ENCODE measurements around the gene SOCS3. TPM values are rescaled to one million over a fixed set of nuclear protein-coding genes. Genes with fewer than 3 reads are reported as not detected.
A peak's percentile ranks its signal among the peaks of the same experiment; 100 is the strongest.

Gene SOCS3
- total and polyA plus RNA-seq, 2 donors (not counting 1 experiment from before 2014, with no cell fraction given) = 52.6 to 185 TPM

- H3K4me2 ChIP-seq (ENCODE audit: extremely low read depth, insufficient read depth, low read length) = no peak overlapping the region
- no peak overlapping the region for H3K9ac ChIP-seq (ENCODE audit: insufficient read depth, low read length)
- no peak overlapping the region for H3K27ac ChIP-seq (ENCODE audit: insufficient read depth, low read length)
- H3K9me3 ChIP-seq (ENCODE audit: control insufficient read depth, insufficient read depth, low read depth, low read length) = no peaks in the 10 kb centered on the region
- no peak overlapping the region for H2AFZ ChIP-seq (ENCODE audit: low read length)
- no peaks in the 10 kb centered on the region for H3K79me2 ChIP-seq (ENCODE audit: control insufficient read depth, insufficient read depth, low read length)
- DNase-seq (ENCODE audit: low read depth in 2 of 2) = no peak
- no peaks in the 10 kb centered on the region for H4K20me1 ChIP-seq (ENCODE audit: control insufficient read depth, extremely low read depth, insufficient read depth, low read length)
- no peak overlapping the region for H3K4me3 ChIP-seq (replicated peaks in 1 of 4; ENCODE audit: control extremely low read depth in 1 of 4, insufficient read depth in 1 of 4, low read depth in 3 of 4, low read length in 4 of 4)
- peaks cover 47% of the 10 kb centered on the region for H3K4me1 ChIP-seq (ENCODE audit: control insufficient read depth, extremely low read depth, insufficient read depth, low read length)
- TF ChIP-seq EZH2 (IDR thresholded peaks at IDR 0.05; ENCODE audit: low read length, missing control alignments) = no peak
- TF ChIP-seq, protein P1, sequence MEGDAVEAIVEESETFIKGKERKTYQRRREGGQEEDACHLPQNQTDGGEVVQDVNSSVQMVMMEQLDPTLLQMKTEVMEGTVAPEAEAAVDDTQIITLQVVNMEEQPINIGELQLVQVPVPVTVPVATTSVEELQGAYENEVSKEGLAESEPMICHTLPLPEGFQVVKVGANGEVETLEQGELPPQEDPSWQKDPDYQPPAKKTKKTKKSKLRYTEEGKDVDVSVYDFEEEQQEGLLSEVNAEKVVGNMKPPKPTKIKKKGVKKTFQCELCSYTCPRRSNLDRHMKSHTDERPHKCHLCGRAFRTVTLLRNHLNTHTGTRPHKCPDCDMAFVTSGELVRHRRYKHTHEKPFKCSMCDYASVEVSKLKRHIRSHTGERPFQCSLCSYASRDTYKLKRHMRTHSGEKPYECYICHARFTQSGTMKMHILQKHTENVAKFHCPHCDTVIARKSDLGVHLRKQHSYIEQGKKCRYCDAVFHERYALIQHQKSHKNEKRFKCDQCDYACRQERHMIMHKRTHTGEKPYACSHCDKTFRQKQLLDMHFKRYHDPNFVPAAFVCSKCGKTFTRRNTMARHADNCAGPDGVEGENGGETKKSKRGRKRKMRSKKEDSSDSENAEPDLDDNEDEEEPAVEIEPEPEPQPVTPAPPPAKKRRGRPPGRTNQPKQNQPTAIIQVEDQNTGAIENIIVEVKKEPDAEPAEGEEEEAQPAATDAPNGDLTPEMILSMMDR (conservative IDR thresholded peaks at IDR 0.05 in 1 of 2, IDR thresholded peaks at IDR 0.05 in 1 of 2; ENCODE audit: low read depth in 1 of 2, low read length in 2 of 2) = no peak
- H3K36me3 ChIP-seq (ENCODE audit: control insufficient read depth, insufficient read depth, low read length) = no peaks in the 10 kb centered on the region
- H3K27me3 ChIP-seq (ENCODE audit: control insufficient read depth, insufficient read depth, low read length) = no peaks in the 10 kb centered on the region
These were observed 41.5 kb downstream of the SOCS3 start for GRCh38 chr17:78318407-78318806.

- DNase-seq (ENCODE audit: low read depth in 2 of 2) = no peak
- H3K27ac ChIP-seq (ENCODE audit: insufficient read depth, low read length) = no peak overlapping the region
These were observed 42.0 kb downstream of the SOCS3 start for GRCh38 chr17:78317794-78318400.

DNA sequence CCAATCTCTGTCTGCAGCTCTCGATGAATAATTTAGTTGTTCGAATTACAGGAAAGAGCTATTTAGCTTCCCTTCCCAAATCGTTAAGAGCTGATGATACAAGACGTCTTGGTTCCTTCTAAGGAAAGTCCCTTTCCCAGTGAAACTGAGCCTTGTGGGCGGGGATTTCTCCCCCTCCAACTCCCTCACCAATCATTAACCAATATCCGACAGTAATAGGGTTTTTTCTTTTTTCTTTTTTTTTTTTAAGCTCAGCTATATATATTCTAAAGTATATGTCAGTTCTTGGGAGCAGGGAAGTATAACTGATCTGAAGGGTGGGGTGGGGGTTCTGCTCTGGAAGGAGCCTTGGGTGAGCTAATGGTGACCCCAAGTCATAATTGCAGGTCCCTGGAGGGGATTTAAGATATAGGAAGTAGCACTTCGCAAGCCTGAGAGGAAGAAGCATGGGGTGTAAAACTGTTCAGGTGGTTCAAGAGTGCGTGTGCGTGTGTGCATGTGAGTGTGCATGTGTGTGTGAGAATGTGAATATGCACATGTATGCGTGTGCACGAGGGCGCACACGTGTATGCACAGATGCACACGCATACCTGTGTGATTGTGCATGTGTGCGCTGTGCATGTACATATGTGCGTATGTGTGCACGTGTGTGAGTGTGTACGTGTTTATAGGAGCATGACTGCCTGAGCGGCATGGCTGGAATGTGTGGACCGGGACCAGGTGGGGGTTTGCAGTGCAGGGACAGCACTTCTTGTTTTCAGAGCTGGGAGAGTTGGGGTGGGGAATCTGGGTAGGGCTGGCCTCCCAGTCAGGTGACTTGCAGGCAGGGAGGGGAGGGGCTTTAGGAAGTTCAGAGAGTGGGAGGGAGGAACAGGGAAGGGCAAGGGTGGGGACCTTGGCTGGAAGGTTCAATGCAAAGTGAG, 42.7 kb downstream of the SOCS3 start:
- H3K9ac ChIP-seq (ENCODE audit: insufficient read depth, low read length) = peak overlapping the region; percentile 85
- H3K36me3 ChIP-seq (ENCODE audit: control insufficient read depth, insufficient read depth, low read length) = no peaks in the 10 kb centered on the region
- H4K20me1 ChIP-seq (ENCODE audit: control insufficient read depth, extremely low read depth, insufficient read depth, low read length) = no peaks in the 10 kb centered on the region
- peak overlapping the region; percentile 100 for H3K27ac ChIP-seq (ENCODE audit: insufficient read depth, low read length)
- no peak overlapping the region for H3K4me2 ChIP-seq (ENCODE audit: extremely low read depth, insufficient read depth, low read length)
- H3K9me3 ChIP-seq (ENCODE audit: control insufficient read depth, insufficient read depth, low read depth, low read length) = no peaks in the 10 kb centered on the region
- H3K4me3 ChIP-seq (replicated peaks in 1 of 4; ENCODE audit: control extremely low read depth in 1 of 4, insufficient read depth in 1 of 4, low read depth in 3 of 4, low read length in 4 of 4) = no peak overlapping the region
- H3K4me1 ChIP-seq (ENCODE audit: control insufficient read depth, extremely low read depth, insufficient read depth, low read length) = peaks cover 36% of the 10 kb centered on the region
- peak; percentile 45 to 48 for DNase-seq (ENCODE audit: low read depth in 2 of 2)
- no peak overlapping the region for H2AFZ ChIP-seq (ENCODE audit: low read length)
- no peaks in the 10 kb centered on the region for H3K27me3 ChIP-seq (ENCODE audit: control insufficient read depth, insufficient read depth, low read length)
- no peak for TF ChIP-seq EZH2 (IDR thresholded peaks at IDR 0.05; ENCODE audit: low read length, missing control alignments)
- TF ChIP-seq, protein P1 (conservative IDR thresholded peaks at IDR 0.05 in 1 of 2, IDR thresholded peaks at IDR 0.05 in 1 of 2; ENCODE audit: low read depth in 1 of 2, low read length in 2 of 2) = no peak
- H3K79me2 ChIP-seq (ENCODE audit: control insufficient read depth, insufficient read depth, low read length) = no peaks in the 10 kb centered on the region

More at GRCh38 chr17:78317794-78318400, 42.0 kb downstream of the SOCS3 start:
- Histone ChIP-seq H3K9ac (ENCODE audit: insufficient read depth, low read length) (no peak overlapping the region), H2AFZ (ENCODE audit: low read length) (no peak overlapping the region), H3K27me3 (ENCODE audit: control insufficient read depth, insufficient read depth, low read length) (no peaks in the 10 kb centered on the region), H3K4me1 (ENCODE audit: control insufficient read depth, extremely low read depth, insufficient read depth, low read length) (peaks cover 43% of the 10 kb centered on the region), H3K4me2 (ENCODE audit: extremely low read depth, insufficient read depth, low read length) (no peak overlapping the region), H3K36me3 (ENCODE audit: control insufficient read depth, insufficient read depth, low read length) (no peaks in the 10 kb centered on the region), H3K4me3 (replicated peaks in 1 of 4; ENCODE audit: control extremely low read depth in 1 of 4, insufficient read depth in 1 of 4, low read depth in 3 of 4, low read length in 4 of 4) (no peak overlapping the region), H3K79me2 (ENCODE audit: control insufficient read depth, insufficient read depth, low read length) (no peaks in the 10 kb centered on the region), H3K9me3 (ENCODE audit: control insufficient read depth, insufficient read depth, low read depth, low read length) (no peaks in the 10 kb centered on the region), H4K20me1 (ENCODE audit: control insufficient read depth, extremely low read depth, insufficient read depth, low read length) (no peaks in the 10 kb centered on the region)
- TF ChIP-seq, protein P1 (conservative IDR thresholded peaks at IDR 0.05 in 1 of 2, IDR thresholded peaks at IDR 0.05 in 1 of 2; ENCODE audit: low read depth in 1 of 2, low read length in 2 of 2) = no peak
- no peak for TF ChIP-seq EZH2 (IDR thresholded peaks at IDR 0.05; ENCODE audit: low read length, missing control alignments)

Data from fibroblast of lung (primary cell).